ENCODE results near the gene KDM6A. TPM values are rescaled to one million over a fixed set of nuclear protein-coding genes. Genes with fewer than 3 reads are reported as not detected.

KDM6A gene
- total RNA-seq, 1 experiment from 2014 or later = 24.0 TPM

GRCh38 chrX:44922980-44923379, 50.0 kb downstream of the KDM6A start:
- no peaks in the 10 kb centered on the region for H3K27me3 ChIP-seq (ENCODE audit: control insufficient read depth, insufficient read depth, low read length)
- TF ChIP-seq POLR2AphosphoS5 (IDR thresholded peaks at IDR 0.05; ENCODE audit: low read depth, low read length) (no peak), SIN3A (IDR thresholded peaks at IDR 0.05; ENCODE audit: borderline replicate concordance, insufficient read depth, low read depth, low read length) (no peak), TCF7L2 (IDR thresholded peaks at IDR 0.05; ENCODE audit: low read depth, low read length) (no peak), CTCF (IDR thresholded peaks at IDR 0.05) (no peak), REST (IDR thresholded peaks at IDR 0.05; ENCODE audit: insufficient read depth in 1 of 2, low read depth in 2 of 2, low read length in 1 of 2) (no peak)
- BruUV-seq (replicated peaks) = no TSS peak
- no peak for ATAC-seq
- intact Hi-C loops (cut with micrococcal nuclease; ENCODE audit: unreplicated experiment) = no loop called here
- no peak for DNase-seq (ENCODE audit: low read depth, low spot score)
- H3K27ac ChIP-seq (ENCODE audit: low read length) = no peak overlapping the region
- H3K4me1 ChIP-seq (ENCODE audit: control insufficient read depth, insufficient read depth, low read length) = peaks cover 5% of the 10 kb centered on the region
- no peak overlapping the region for H3K4me3 ChIP-seq (ENCODE audit: low read depth in 2 of 2, low read length in 2 of 2)
- in situ Hi-C loops (cut with HindIII; ENCODE audit: low pct_unique_long_range_greater_than_20kb, low sequenced_read_pairs) = no loop called here
- no peaks in the 10 kb centered on the region for H3K36me3 ChIP-seq (ENCODE audit: control insufficient read depth, insufficient read depth, low read length)
- POLR2A ChIA-PET = no interaction called here
- CTCF ChIA-PET = no interaction called here
- H3K9me3 ChIP-seq (ENCODE audit: control insufficient read depth, insufficient read depth, low read depth, low read length) = no peaks in the 10 kb centered on the region

- CTCF ChIA-PET = no interaction called here
- POLR2A ChIA-PET = no interaction called here
- in situ Hi-C loops (cut with HindIII; ENCODE audit: low pct_unique_long_range_greater_than_20kb, low sequenced_read_pairs) = no loop called here
These were observed 54.4 kb downstream of the KDM6A start for GRCh38 chrX:44927398-44927797.

More at GRCh38 chrX:44927398-44927797, 54.4 kb downstream of the KDM6A start:
- Histone ChIP-seq H3K9me3 (ENCODE audit: control insufficient read depth, insufficient read depth, low read depth, low read length) (no peaks in the 10 kb centered on the region), H3K36me3 (ENCODE audit: control insufficient read depth, insufficient read depth, low read length) (no peaks in the 10 kb centered on the region), H3K4me1 (ENCODE audit: control insufficient read depth, insufficient read depth, low read length) (peaks cover 5% of the 10 kb centered on the region; the same call in 1 of the 2 replicates), H3K4me3 (ENCODE audit: low read depth in 2 of 2, low read length in 2 of 2) (no peak overlapping the region), H3K27me3 (ENCODE audit: control insufficient read depth, insufficient read depth, low read length) (no peaks in the 10 kb centered on the region), H3K27ac (ENCODE audit: low read length) (no peak overlapping the region)
- DNase-seq (ENCODE audit: low read depth, low spot score) = no peak
- no TSS peak for BruUV-seq (replicated peaks)
- no peak for ATAC-seq
- intact Hi-C loops (cut with micrococcal nuclease; ENCODE audit: unreplicated experiment) = no loop called here
- no peak for TF ChIP-seq REST (IDR thresholded peaks at IDR 0.05; ENCODE audit: insufficient read depth in 1 of 2, low read depth in 2 of 2, low read length in 1 of 2)
- TF ChIP-seq POLR2AphosphoS5 (IDR thresholded peaks at IDR 0.05; ENCODE audit: low read depth, low read length) = no peak
- no peak for TF ChIP-seq TCF7L2 (IDR thresholded peaks at IDR 0.05; ENCODE audit: low read depth, low read length)
- no peak for TF ChIP-seq SIN3A (IDR thresholded peaks at IDR 0.05; ENCODE audit: borderline replicate concordance, insufficient read depth, low read depth, low read length)
- TF ChIP-seq CTCF (IDR thresholded peaks at IDR 0.05) = no peak
